NCI-H1417 treated with DMSO at 0.1 percent for 48 hours (cell line): ENCODE measurements around the gene CPT1A.
"Not testable (repeated sequence)": the region's sequence is repeated elsewhere in the genome, so short reads cannot be mapped to it uniquely, and the experiment has no call there.

ENCODE experiments used
- DNase-seq: peaks from one replicate; lab custom pipeline; 2025; lab: John Stamatoyannopoulos, UW

Gene CPT1A

GRCh38 chr11:68841718-68842426 lies at the start of gene CPT1A:
Gene CPT1A (minus strand): TSS chr11:68841916. CDS start chr11:68815474, 26,442 bp downstream.
- peak; percentile 45 for DNase-seq

- no peak for DNase-seq
Measured at GRCh38 chr11:68890490-68891231, 48.9 kb upstream of the CPT1A start.

- no peak for DNase-seq
Measured at GRCh38 chr11:68889948-68890446, 48.3 kb upstream of the CPT1A start.

- not testable (repeated sequence) for DNase-seq
Measured at GRCh38 chr11:68884827-68885226, 43.1 kb upstream of the CPT1A start.

GRCh38 chr11:68882391-68882790 lies 40.7 kb upstream of the CPT1A start:
- no peak for DNase-seq

- no peak for DNase-seq
Measured at GRCh38 chr11:68881320-68881719, 39.6 kb upstream of the CPT1A start.

GRCh38 chr11:68880851-68881250 lies 39.1 kb upstream of the CPT1A start:
- no peak for DNase-seq

- no peak for DNase-seq
Measured at GRCh38 chr11:68878022-68878421, 36.3 kb upstream of the CPT1A start.

GRCh38 chr11:68872216-68873003 lies 30.7 kb upstream of the CPT1A start:
- DNase-seq = no peak

GRCh38 chr11:68870470-68870869 lies 28.8 kb upstream of the CPT1A start:
- DNase-seq = no peak

- DNase-seq = no peak
Measured at GRCh38 chr11:68868221-68868835, 26.6 kb upstream of the CPT1A start.

- no peak for DNase-seq
Measured at GRCh38 chr11:68867066-68867465, 25.4 kb upstream of the CPT1A start.

- no peak for DNase-seq
Measured at GRCh38 chr11:68865241-68865640, 23.5 kb upstream of the CPT1A start.

GRCh38 chr11:68863553-68864265 lies 22.0 kb upstream of the CPT1A start:
- DNase-seq = no peak

- DNase-seq = no peak
Measured at GRCh38 chr11:68862421-68862820, 20.7 kb upstream of the CPT1A start.

- DNase-seq = no peak
Measured at GRCh38 chr11:68859123-68859522, 17.4 kb upstream of the CPT1A start.

GRCh38 chr11:68857037-68857586 lies 15.4 kb upstream of the CPT1A start:
- DNase-seq = no peak

GRCh38 chr11:68856425-68857030 lies 14.8 kb upstream of the CPT1A start:
- DNase-seq = not testable (repeated sequence)

GRCh38 chr11:68855205-68855981 lies 13.7 kb upstream of the CPT1A start:
- DNase-seq = no peak
